ENCODE data around the gene EPHB1. TPM values are rescaled to one million over a fixed set of nuclear protein-coding genes. Genes with fewer than 3 reads are reported as not detected.

The EPHB1 gene
- total RNA-seq, 1 experiment from 2014 or later: 2.8 TPM

GRCh38 chr3:135083756-135084155 is 288.7 kb downstream of the EPHB1 start:
- H3K27ac ChIP-seq (ENCODE audit: insufficient read length, low read depth, low read length): no peak overlapping the region
- H3K4ac ChIP-seq (ENCODE audit: low read depth, low read length): no peak overlapping the region
- Mint-ChIP-seq H3K9me3 (no peaks in the 10 kb centered on the region), H3K27me3 (ENCODE audit: low read depth) (no peaks in the 10 kb centered on the region; the same call in 1 of the 2 replicates), H3K4me1 (peaks cover 25% of the 10 kb centered on the region in 2 experiments), H3K27ac (no peak overlapping the region), H3K36me3 (ENCODE audit: insufficient read depth in 1 of 3, low read depth in 3 of 3) (no peaks in the 10 kb centered on the region), H3K4me3 (no peak overlapping the region)
- no peaks in the 10 kb centered on the region for H3K9me3 ChIP-seq (ENCODE audit: control insufficient read depth, low read depth, low read length)
- H3K4me2 ChIP-seq (ENCODE audit: insufficient read depth, insufficient read length, low read length): no peak overlapping the region
- TF ChIP-seq CTCF (conservative IDR thresholded peaks at IDR 0.05): no peak
- H3K18ac ChIP-seq (ENCODE audit: insufficient read length, low read depth, low read length): no peak overlapping the region
- no peak overlapping the region for H2BK20ac ChIP-seq (ENCODE audit: low read depth, low read length, poor library complexity, severe bottlenecking)
- no peak overlapping the region for H4K8ac ChIP-seq (replicated peaks; ENCODE audit: insufficient read length, low read depth, low read length)
- no peak overlapping the region for H2BK120ac ChIP-seq (ENCODE audit: low read depth, low read length, poor library complexity, severe bottlenecking)
- no peak overlapping the region for H3K9ac ChIP-seq (ENCODE audit: extremely low read depth, insufficient read length, low read length)
- H3K79me2 ChIP-seq (ENCODE audit: insufficient read depth, low read length): no peaks in the 10 kb centered on the region
- H3K79me1 ChIP-seq (ENCODE audit: insufficient read depth, low read depth, low read length, poor library complexity, severe bottlenecking): no peaks in the 10 kb centered on the region
- no peak overlapping the region for H4K5ac ChIP-seq (ENCODE audit: insufficient read length, low read depth, low read length)
- H3K4me1 ChIP-seq (ENCODE audit: insufficient read depth, low read length): peaks cover 5% of the 10 kb centered on the region; the same call in 1 of the 2 replicates
- WGBS (ENCODE audit: extremely low coverage, insufficient read length, low lambda C conversion rate): no CpG with 5 or more reads among the region's 1 CpG
- H3K27me3 ChIP-seq (ENCODE audit: insufficient read depth, low read length): no peaks in the 10 kb centered on the region
- no peak overlapping the region for H2AK5ac ChIP-seq (ENCODE audit: insufficient read length, low read length)
- H2BK15ac ChIP-seq (ENCODE audit: low read depth, low read length): no peak overlapping the region
- no peak overlapping the region for H2BK5ac ChIP-seq (ENCODE audit: insufficient read length, low read length)
- H3K56ac ChIP-seq (ENCODE audit: insufficient read length, low read depth, low read length): no peak overlapping the region
- peaks cover 2% of the 10 kb centered on the region for H4K20me1 ChIP-seq (ENCODE audit: control insufficient read depth, insufficient read depth, insufficient read length)
- H3K23me2 ChIP-seq (ENCODE audit: insufficient read length, low read depth, low read length, poor library complexity, severe bottlenecking): no peaks in the 10 kb centered on the region
- H2BK12ac ChIP-seq (ENCODE audit: insufficient read length, low read depth, low read length): no peak overlapping the region
- no peak overlapping the region for H2AFZ ChIP-seq (ENCODE audit: low read length)
- no peak overlapping the region for H3K23ac ChIP-seq (ENCODE audit: insufficient read length, low read depth, low read length)
- DNase-seq: no peak
- no peak overlapping the region for H3T11ph ChIP-seq (ENCODE audit: low read length)
- no peak overlapping the region for H4K91ac ChIP-seq (ENCODE audit: insufficient read length, low read depth, low read length)
- H3K14ac ChIP-seq (ENCODE audit: insufficient read depth, low read length): no peak overlapping the region

Data from H9 (cell line).